GM21515 (cell line): ENCODE data around the gene ZNF536.
"Not testable (repeated sequence)": the region's sequence is repeated elsewhere in the genome, so short reads cannot be mapped to it uniquely, and the experiment has no call there.

Source experiments
- ATAC-seq: cut with Tn5 transposase; IDR thresholded peaks from one replicate; pipeline ENCODE4 v1.9.1; 2021; ENCODE audit not compliant: unreplicated experiment

Gene ZNF536

GRCh38 chr19:30340771-30341561 is 31.2 kb upstream of the ZNF536 start:
- no peak for ATAC-seq

DNA sequence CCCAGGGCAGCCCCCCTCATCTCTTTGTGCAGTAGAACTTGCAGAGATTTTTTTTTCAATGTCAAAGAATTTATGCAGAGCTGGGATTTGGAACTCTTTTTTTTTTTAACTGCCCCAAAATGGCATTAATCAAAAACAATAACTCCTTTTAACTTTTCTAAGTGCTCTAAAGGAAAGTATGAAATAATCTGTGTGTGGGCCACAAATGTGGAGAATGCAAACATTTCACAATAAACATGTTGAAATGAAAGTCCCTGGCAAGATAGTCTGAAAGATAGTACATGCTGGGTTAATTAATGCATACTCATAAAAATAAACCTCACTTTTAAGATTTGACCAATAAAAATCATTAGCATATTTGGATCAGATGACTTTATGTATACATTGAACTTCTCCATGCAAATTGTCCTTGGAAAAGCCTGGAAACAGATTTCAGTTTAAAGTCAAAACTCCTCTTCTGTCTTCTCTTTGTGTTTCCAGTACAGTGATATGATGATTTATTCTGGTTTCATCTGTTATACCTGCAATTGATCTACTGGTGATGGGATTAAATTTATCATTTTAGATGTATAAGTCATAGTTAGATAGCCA is 30.5 kb upstream of the ZNF536 start:
- ATAC-seq, result no peak

DNA sequence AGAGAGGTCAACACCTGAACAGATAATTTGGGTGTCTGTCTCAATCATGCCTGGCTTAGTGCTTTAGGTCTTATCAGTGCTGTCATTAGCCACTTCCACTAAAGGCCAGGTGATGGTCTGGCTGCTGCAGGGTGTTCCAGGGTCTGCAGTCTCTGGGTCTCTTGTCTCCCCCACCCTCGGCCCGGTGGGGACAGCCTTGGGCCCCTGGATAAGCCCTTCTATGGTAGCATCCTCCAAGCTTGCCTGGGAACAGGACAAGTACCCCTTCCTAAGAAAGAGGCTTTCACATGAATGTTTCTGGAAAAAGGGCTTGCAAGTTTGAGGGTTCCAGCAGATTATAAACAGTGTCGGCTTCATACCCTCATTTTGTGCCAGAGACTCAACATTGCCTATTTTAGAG is 29.3 kb upstream of the ZNF536 start:
- ATAC-seq, result no peak

DNA sequence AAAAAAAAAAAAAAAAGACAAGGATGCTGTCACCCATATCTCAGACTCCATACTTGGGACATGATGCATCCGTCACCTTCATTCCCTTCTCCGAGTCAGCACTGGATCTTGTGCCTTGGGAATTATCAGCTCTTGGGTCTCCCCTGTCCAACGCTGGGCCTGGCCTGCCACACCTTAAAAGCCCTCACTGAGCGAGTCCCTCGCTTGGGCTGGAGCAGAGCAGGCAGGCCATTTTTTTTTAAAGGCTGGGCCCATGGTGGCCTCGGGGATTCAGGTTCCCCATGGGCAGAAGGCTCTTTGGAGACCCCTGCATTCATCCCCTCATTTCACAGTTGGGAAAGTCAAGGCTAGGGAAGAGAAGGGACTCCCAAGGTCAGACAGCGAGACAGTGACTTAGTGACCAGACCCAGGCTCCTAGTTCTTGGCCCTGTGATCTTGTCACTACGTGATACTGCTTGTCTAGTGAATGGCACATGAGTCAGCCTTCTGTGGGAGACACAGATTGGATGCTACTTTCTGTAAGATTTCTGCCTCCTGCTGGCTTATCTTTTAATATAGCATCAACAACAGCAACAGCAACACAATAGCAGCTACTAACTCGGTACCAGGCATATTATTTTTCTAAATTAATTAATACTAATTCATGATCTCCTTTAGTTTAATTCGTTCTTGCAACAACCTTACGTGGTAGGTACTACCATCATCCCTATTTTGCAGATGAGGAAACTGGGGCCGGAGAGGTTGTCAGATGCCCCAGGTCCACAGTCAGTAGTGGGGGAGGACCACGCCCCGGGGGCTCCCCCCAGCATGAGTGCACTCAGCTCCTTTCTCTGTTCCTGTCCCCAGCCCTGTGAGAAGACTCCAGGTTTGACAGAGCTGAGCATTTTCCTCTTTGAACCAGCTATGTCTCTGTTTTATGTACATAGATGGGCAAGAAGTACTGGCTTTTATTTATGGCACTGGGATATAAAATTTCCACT is 27.4 kb upstream of the ZNF536 start:
- ATAC-seq, result no peak

GRCh38 chr19:30345686-30346085 is 26.5 kb upstream of the ZNF536 start:
- ATAC-seq, result no peak

DNA sequence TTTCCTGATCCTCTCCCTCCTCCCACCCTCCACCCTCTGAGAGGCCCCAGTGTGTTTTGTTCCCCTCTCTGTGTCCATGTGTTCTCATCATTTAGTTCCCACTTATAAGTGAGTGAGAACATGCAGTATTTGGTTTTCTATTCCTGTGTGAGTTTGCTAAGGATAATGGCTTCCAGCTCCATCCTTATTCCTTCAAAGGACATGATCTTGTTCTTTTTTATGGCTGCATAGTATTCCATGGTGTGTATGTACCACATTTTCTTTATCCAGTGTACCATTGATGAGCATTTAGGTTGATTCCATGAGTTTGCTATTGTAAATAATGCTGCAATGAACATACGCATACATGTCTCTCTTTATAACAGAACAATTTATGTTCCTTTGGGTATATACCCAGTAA is 25.7 kb upstream of the ZNF536 start:
- ATAC-seq, result not testable (repeated sequence)

- no peak for ATAC-seq
Measured at GRCh38 chr19:30349131-30349730, 23.0 kb upstream of the ZNF536 start.

- no peak for ATAC-seq
Measured at GRCh38 chr19:30350692-30351663, 21.2 kb upstream of the ZNF536 start.

GRCh38 chr19:30351774-30352173 is 20.4 kb upstream of the ZNF536 start:
- no peak for ATAC-seq

DNA sequence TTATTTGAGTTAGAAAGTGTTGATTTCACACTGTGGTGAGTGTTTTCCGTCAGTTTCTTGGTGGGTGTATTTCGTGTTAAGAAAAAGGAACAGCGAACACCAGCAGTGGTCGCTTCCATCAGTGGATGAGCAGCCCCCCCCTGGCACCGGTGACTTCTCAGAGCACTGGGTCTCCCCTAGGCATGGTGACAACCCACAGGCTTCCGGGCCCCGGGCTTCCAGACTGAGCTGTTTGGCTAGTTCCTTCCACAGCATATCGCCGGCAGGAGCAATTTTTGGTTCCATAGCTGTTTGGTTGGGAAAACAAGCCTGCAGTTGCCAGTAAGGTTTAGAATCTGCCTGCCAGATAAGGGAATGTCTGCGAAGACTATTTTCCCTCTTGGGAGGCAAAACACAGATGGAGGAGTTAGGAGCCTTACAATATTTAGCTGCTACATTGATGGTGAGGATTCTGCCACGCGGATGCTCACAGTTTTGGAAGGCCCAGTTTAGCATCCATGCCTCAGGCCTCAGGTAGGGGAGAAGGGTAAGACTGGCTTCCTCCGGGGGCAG is 18.7 kb upstream of the ZNF536 start:
- no peak for ATAC-seq

DNA sequence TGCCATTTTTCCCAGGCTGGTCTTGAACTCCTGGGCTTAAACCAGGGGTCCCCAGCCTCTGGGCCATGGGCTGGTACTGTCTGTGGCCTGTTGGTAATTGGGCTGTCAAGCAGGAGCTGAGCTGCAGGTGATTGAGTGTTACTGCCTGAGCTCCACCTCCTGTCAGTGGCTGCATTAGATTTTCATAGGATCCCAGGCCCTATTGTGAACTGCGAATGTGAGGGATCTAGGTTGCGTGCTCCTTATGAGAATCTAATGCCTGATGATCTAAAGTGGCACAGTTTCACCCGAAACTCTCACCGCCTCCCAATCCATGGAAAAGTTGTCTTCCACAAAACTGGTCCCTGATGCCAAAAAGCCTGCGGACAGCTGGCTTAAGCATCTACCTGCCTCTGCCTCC is 16.6 kb upstream of the ZNF536 start:
- no peak for ATAC-seq

DNA sequence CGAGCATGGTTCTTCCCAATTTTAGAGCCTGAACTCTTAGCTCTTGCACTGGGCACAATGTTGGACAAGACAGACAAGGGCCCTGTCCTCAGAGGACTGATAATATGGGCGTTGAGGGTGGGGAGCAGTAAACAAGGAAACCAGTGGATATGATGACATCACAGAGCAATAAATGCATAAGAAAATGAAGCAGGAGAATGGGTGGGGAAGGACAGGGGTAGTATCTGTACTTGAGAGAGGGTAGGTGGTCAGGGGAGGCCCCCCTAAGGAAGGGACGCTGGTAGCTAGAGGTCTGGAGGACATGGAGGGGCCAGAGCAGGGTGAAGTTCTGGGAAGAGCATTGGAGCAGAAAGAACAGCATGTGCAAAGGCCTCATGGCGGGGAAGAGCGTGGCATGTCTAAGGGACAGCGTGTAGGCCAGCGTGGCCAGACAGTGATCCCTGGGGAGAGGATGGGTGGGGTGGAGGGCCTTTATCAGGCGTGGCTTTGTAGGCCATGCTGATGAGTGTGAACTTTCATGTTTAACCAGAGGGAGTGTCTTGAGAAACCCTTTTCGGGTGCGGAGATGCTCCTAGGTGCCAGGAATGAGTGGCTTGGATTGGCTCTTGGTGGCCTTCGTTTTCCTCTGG is 15.1 kb upstream of the ZNF536 start:
- ATAC-seq, result no peak

DNA sequence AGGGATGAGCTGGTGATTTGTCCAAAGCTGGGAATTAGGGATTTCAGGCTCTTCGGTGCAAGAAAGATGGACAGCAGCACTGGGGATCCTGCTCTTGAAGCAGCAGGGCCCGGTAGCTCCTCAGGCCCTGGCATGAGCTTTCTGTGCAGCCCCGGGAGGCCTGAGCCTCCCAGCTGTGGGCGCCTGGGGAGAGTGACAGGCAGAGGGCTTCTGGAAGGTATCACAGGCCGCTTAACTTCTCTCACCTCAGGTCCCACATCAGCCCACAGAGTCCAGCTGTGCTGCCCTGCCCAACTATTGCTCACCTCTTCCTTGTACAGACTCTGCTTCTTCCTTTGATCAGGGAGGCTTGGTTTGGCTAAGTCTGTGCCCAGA is 14.6 kb upstream of the ZNF536 start:
- no peak for ATAC-seq

- ATAC-seq, result no peak
Measured at GRCh38 chr19:30358319-30358718, 13.9 kb upstream of the ZNF536 start.

DNA sequence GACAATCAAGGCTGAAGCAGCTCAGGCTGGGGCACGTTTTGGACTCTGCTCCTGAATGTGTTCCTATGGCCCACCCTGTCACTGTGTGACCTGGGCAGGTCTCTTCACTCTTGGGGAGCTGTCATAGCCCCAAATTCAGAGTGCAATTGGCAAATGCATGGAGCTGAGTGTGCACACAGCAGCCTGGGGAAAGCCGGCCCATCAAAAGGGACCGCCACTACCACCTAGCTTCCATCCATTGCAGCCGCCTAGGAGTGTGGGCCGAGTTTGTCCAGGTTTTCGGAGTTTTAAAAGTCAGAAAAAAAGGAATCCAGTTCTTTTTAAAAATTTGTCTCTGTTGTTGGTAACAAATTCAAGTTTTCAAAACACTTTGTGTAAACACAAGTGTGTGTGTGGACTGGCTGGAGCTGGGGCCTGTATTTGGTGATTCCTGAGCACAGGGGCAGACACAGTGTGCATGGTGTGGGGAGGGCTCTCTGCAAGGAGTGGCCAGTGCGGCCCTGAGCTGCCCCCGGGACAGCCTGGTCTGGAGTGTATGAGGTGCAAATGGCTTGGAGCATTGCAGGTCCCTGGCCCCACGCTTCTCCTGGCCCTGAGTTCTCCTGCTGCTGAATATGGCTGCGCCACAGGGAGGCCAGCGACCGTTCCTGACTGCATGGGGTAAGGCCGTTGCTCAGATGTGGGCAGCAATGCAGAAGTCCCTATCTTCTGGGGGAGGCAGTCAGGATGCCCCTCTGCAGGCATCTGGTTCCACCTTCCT is 13.2 kb upstream of the ZNF536 start:
- no peak for ATAC-seq

GRCh38 chr19:30359936-30360335 is 12.2 kb upstream of the ZNF536 start:
- no peak for ATAC-seq

- ATAC-seq, result no peak
Measured at GRCh38 chr19:30360376-30361106, 11.6 kb upstream of the ZNF536 start.

- no peak for ATAC-seq
Measured at GRCh38 chr19:30361107-30361447, 11.1 kb upstream of the ZNF536 start.
